IPS-18c (cell line): Measurements from ENCODE around the gene TKT.
"Not testable (repeated sequence)": the region's sequence is repeated elsewhere in the genome, so short reads cannot be mapped to it uniquely, and the experiment has no call there.

Experiments used
- H3K4me3 ChIP-seq: 2 replicates; pipeline ENCODE4 v1.7.0; 2013; ENCODE audit warnings: low read depth, mild to moderate bottlenecking, low read length, moderate library complexity; ENCODE audit not compliant: insufficient read depth
- H3K9me3 ChIP-seq: one replicate; pipeline ENCODE4 v1.6.1; 2013; ENCODE audit warnings: mild to moderate bottlenecking, low read length, moderate library complexity; ENCODE audit not compliant: control insufficient read depth, insufficient read depth

The TKT gene

GRCh38 chr3:53264718-53265117, 8.9 kb upstream of the TKT start:
- Histone ChIP-seq H3K9me3 (no peaks in the 10 kb centered on the region), H3K4me3 (no peak overlapping the region)

GRCh38 chr3:53263907-53264306, 8.1 kb upstream of the TKT start:
- H3K9me3 ChIP-seq, result no peaks in the 10 kb centered on the region
- H3K4me3 ChIP-seq, result no peak overlapping the region

GRCh38 chr3:53261712-53262111, 5.9 kb upstream of the TKT start:
- H3K9me3 ChIP-seq, result no peaks in the 10 kb centered on the region
- H3K4me3 ChIP-seq, result no peak overlapping the region

GRCh38 chr3:53260286-53260785, 4.5 kb upstream of the TKT start:
- Histone ChIP-seq H3K4me3 (no peak overlapping the region), H3K9me3 (no peaks in the 10 kb centered on the region)

GRCh38 chr3:53259427-53260259, 3.8 kb upstream of the TKT start:
- H3K9me3 ChIP-seq, result no peaks in the 10 kb centered on the region

GRCh38 chr3:53258600-53259426, 3.0 kb upstream of the TKT start:
- Histone ChIP-seq H3K4me3 (no peak overlapping the region), H3K9me3 (no peaks in the 10 kb centered on the region)

More at GRCh38 chr3:53259427-53260259, 3.8 kb upstream of the TKT start:
- no peak overlapping the region for H3K4me3 ChIP-seq

GRCh38 chr3:53257465-53257864, 1.6 kb upstream of the TKT start:
- Histone ChIP-seq H3K9me3 (no peaks in the 10 kb centered on the region), H3K4me3 (no peak overlapping the region)

- no peak overlapping the region for H3K4me3 ChIP-seq
- H3K9me3 ChIP-seq, result no peaks in the 10 kb centered on the region
These were observed 858 bp upstream of the TKT start for GRCh38 chr3:53256704-53257055.

GRCh38 chr3:53255423-53255774, 423 bp downstream of the TKT start:
- H3K9me3 ChIP-seq, result no peaks in the 10 kb centered on the region
- H3K4me3 ChIP-seq, result peak overlapping the region; percentile 82

GRCh38 chr3:53254509-53255422, 1.1 kb downstream of the TKT start:
- H3K4me3 ChIP-seq, result peak overlapping the region; percentile 82

GRCh38 chr3:53253707-53254508, 1.9 kb downstream of the TKT start:
- H3K9me3 ChIP-seq, result no peaks in the 10 kb centered on the region
- peak overlapping the region; percentile 82 for H3K4me3 ChIP-seq

More at GRCh38 chr3:53254509-53255422, 1.1 kb downstream of the TKT start:
- no peaks in the 10 kb centered on the region for H3K9me3 ChIP-seq

- peak overlapping the region; percentile 16; the same call in 1 of the 2 replicates for H3K4me3 ChIP-seq
- H3K9me3 ChIP-seq, result not testable (repeated sequence)
These were observed 2.9 kb downstream of the TKT start for GRCh38 chr3:53252947-53253322.

GRCh38 chr3:53252096-53252946, 3.5 kb downstream of the TKT start:
- H3K9me3 ChIP-seq, result no peaks in the 10 kb centered on the region
- H3K4me3 ChIP-seq, result peak overlapping the region; percentile 24; the same call in 1 of the 2 replicates

- H3K4me3 ChIP-seq, result no peak overlapping the region
- H3K9me3 ChIP-seq, result no peaks in the 10 kb centered on the region
These were observed 4.8 kb downstream of the TKT start for GRCh38 chr3:53250881-53251605.

GRCh38 chr3:53250453-53250852, 5.4 kb downstream of the TKT start:
- H3K4me3 ChIP-seq, result no peak overlapping the region
- H3K9me3 ChIP-seq, result no peaks in the 10 kb centered on the region
